Suprapubic skin (tissue), 4 donors: ENCODE results near the gene AGBL1.

Experiments
- POLR2A ChIP-seq, 2 donors: fragments of 450-650 bp; IDR thresholded peaks; one replicate each; pipeline ENCODE4 v1.6.1; 2017; ENCODE audit warnings: antibody characterized with exemption in 2 of 2, mild to moderate bottlenecking in 2 of 2, moderate library complexity in 2 of 2
- POLR2AphosphoS5 ChIP-seq, 3 donors: sonication (generic); formaldehyde crosslinking; IDR thresholded peaks; one replicate each; pipeline ENCODE4 v1.6.1; 2017; ENCODE audit warnings: antibody characterized with exemption in 3 of 3
- TF ChIP-seq, protein P1 (sequence below), 2 donors: fragments of 200-600 bp in 1 of 2; fragments of 450-650 bp in 1 of 2; sonication (generic) in 1 of 2; IDR thresholded peaks; one replicate each; pipeline ENCODE4 v1.5.1; 2016 to 2019; ENCODE audit warnings: antibody characterized with exemption in 2 of 2, mild to moderate bottlenecking in 1 of 2, moderate library complexity in 1 of 2

DNA sequence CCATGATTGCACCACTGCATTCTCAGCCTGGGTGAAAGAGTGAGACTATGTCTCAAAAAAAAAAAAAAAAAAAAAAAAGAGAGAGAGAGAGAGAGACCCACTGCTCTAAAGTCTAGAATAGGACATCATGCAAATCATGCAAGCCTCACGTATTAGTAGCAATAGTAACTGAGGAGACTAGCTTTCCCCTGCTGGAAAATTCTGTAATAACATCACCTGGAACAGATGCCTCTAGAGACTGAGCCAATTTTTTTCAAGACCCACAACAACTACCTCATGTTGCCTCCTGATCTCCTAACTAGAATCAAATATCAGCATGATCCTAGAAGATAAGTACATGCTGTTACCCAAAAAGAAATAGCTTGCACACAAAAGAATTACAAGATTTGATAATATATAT, 461.9 kb downstream of the AGBL1 start:
- TF ChIP-seq, protein P1, sequence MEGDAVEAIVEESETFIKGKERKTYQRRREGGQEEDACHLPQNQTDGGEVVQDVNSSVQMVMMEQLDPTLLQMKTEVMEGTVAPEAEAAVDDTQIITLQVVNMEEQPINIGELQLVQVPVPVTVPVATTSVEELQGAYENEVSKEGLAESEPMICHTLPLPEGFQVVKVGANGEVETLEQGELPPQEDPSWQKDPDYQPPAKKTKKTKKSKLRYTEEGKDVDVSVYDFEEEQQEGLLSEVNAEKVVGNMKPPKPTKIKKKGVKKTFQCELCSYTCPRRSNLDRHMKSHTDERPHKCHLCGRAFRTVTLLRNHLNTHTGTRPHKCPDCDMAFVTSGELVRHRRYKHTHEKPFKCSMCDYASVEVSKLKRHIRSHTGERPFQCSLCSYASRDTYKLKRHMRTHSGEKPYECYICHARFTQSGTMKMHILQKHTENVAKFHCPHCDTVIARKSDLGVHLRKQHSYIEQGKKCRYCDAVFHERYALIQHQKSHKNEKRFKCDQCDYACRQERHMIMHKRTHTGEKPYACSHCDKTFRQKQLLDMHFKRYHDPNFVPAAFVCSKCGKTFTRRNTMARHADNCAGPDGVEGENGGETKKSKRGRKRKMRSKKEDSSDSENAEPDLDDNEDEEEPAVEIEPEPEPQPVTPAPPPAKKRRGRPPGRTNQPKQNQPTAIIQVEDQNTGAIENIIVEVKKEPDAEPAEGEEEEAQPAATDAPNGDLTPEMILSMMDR (IDR thresholded peaks at IDR 0.05): no peak
- TF ChIP-seq POLR2AphosphoS5 (IDR thresholded peaks at IDR 0.05) (no peak), POLR2A (IDR thresholded peaks at IDR 0.05) (no peak)
